ENCODE measurements around the gene CMSS1. TPM values are rescaled to one million over a fixed set of nuclear protein-coding genes. Genes with fewer than 3 reads are reported as not detected.

Gene CMSS1
- total RNA-seq, 1 experiment from 2014 or later = 70.6 TPM

- CTCF ChIA-PET = interaction anchor here (1.1 kb wide), 1 partner anchor 36 kb away, joined by 4 read pairs; no protein-coding TSS in a partner anchor
- H3K27ac Mint-ChIP-seq = no peak overlapping the region
- H3K27me3 Mint-ChIP-seq (ENCODE audit: low read depth) = no peaks in the 10 kb centered on the region
- ATAC-seq (peak; percentile 47; the same call in 1 of the 2 replicates), DNase-seq (ENCODE audit: low spot score) (no peak)
- H3K9me3 Mint-ChIP-seq = no peaks in the 10 kb centered on the region
- peaks cover 14% of the 10 kb centered on the region for H3K4me1 Mint-ChIP-seq
- POLR2A ChIA-PET = no interaction called here
- TF ChIP-seq ZNF396 (CRISPR knock-in tag; IDR thresholded peaks at IDR 0.05; ENCODE audit: borderline replicate concordance) (no peak), ARID4B (CRISPR knock-in tag; IDR thresholded peaks at IDR 0.05; ENCODE audit: borderline replicate concordance) (no peak), TP53 (CRISPR knock-in tag; IDR thresholded peaks at IDR 0.05) (no peak), ZNF512 (CRISPR knock-in tag; IDR thresholded peaks at IDR 0.05; ENCODE audit: borderline replicate concordance) (no peak), ZNF219 (CRISPR knock-in tag; IDR thresholded peaks at IDR 0.05; ENCODE audit: borderline replicate concordance) (no peak), E2F1 (CRISPR knock-in tag; IDR thresholded peaks at IDR 0.05) (no peak), NFATC4 (CRISPR knock-in tag; IDR thresholded peaks at IDR 0.05) (no peak), ELF4 (CRISPR knock-in tag; IDR thresholded peaks at IDR 0.05; ENCODE audit: low read depth) (no peak), PRRX2 (CRISPR knock-in tag; IDR thresholded peaks at IDR 0.05) (no peak), AFF4 (CRISPR knock-in tag; IDR thresholded peaks at IDR 0.05; ENCODE audit: borderline replicate concordance) (no peak), E2F4 (CRISPR knock-in tag; IDR thresholded peaks at IDR 0.05; ENCODE audit: borderline replicate concordance, low read depth) (no peak), USF1 (CRISPR knock-in tag; IDR thresholded peaks at IDR 0.05) (no peak), FOXJ3 (CRISPR knock-in tag; IDR thresholded peaks at IDR 0.05; ENCODE audit: borderline replicate concordance) (no peak), NR2C2 (CRISPR knock-in tag; IDR thresholded peaks at IDR 0.05) (no peak), SMAD4 (CRISPR knock-in tag; IDR thresholded peaks at IDR 0.05) (no peak), NR3C1 (CRISPR knock-in tag; conservative IDR thresholded peaks at IDR 0.05; ENCODE audit: low read depth) (no peak)
- H3K36me3 Mint-ChIP-seq = no peaks in the 10 kb centered on the region
- H3K4me3 Mint-ChIP-seq = no peak overlapping the region
Measured at GRCh38 chr3:100033184-100033583, 215.5 kb downstream of the CMSS1 start.
